K562 (cell line): ENCODE results near the gene RPL29.

ENCODE experiments used
- CBX3 ChIP-seq, 2 experiments: IDR thresholded peaks; 1 replicate in 1 of 2; 2 replicates in 1 of 2; pipeline ENCODE4 v1.6.1; 2012; ENCODE audit warnings: inconsistent platforms in 2 of 2, low read length in 2 of 2, borderline replicate concordance in 1 of 2, control low read depth in 1 of 2
- CEBPB ChIP-seq: fragments of 450-650 bp; IDR thresholded peaks from 2 replicates; pipeline ENCODE4 v1.6.1; 2016; ENCODE audit warnings: missing genetic modification characterization, missing compliant biosample characterization
- CTCF ChIP-seq, 3 experiments: IDR thresholded peaks in 2 of 3; conservative IDR thresholded peaks in 1 of 3; 2 replicates each; pipeline ENCODE4 v1.5.1; 2011 to 2012; ENCODE audit warnings: low read length in 3 of 3, mild to moderate bottlenecking in 3 of 3, control low read depth in 2 of 3, improper control_type of control experiment in 1 of 3, inconsistent platforms in 1 of 3, low read depth in 1 of 3, mixed read lengths in 1 of 3, moderate library complexity in 1 of 3; ENCODE audit not compliant: insufficient read depth in 2 of 3
- EZH2 ChIP-seq: IDR thresholded peaks from 2 replicates; pipeline ENCODE4 v1.6.1; 2012; ENCODE audit warnings: low read depth, mild to moderate bottlenecking, inconsistent platforms, low read length, borderline replicate concordance
- IRF9 ChIP-seq: fragments of 450-650 bp; IDR thresholded peaks from 2 replicates; pipeline ENCODE4 v1.6.1; 2016; ENCODE audit warnings: missing biosample characterization, missing genetic modification characterization
- NR1H2 ChIP-seq: sonication (generic); formaldehyde crosslinking; IDR thresholded peaks from 2 replicates; pipeline ENCODE4 v1.4.0; 2020; ENCODE audit warnings: mild to moderate bottlenecking, missing genetic modification reagents
- SAP30 ChIP-seq: fragments of 200-600 bp; sonication (generic); IDR thresholded peaks from 2 replicates; pipeline ENCODE4 v1.6.1; 2012; ENCODE audit warnings: borderline replicate concordance, low read depth, mild to moderate bottlenecking, moderate library complexity, low read length, control low read depth, inconsistent platforms; ENCODE audit not compliant: insufficient read depth, poor library complexity, severe bottlenecking
- ZNF197 ChIP-seq: fragments of 200-800 bp; sonication (Bioruptor generic); IDR thresholded peaks from 2 replicates; pipeline ENCODE4 v1.6.1; 2016; ENCODE audit warnings: low read depth, missing genetic modification characterization, missing compliant biosample characterization

- TF ChIP-seq CEBPB (tag) (no peak), EZH2 (no peak), CBX3 (IDR thresholded peaks at IDR 0.05; ENCODE audit: borderline replicate concordance in 1 of 2, low read length in 2 of 2) (no peak), ZNF197 (CRISPR knock-in tag) (no peak), SAP30 (no peak), CTCF (IDR thresholded peaks at IDR 0.05 in 2 of 3, conservative IDR thresholded peaks at IDR 0.05 in 1 of 3; ENCODE audit: insufficient read depth in 2 of 3, low read depth in 1 of 3, low read length in 3 of 3) (no peak), IRF9 (tag) (no peak), NR1H2 (no peak)
Observed at GRCh38 chr3:52024765-52025452, 29.2 kb upstream of the RPL29 start.
